H9 (cell line): Measurements from ENCODE around the gene XPNPEP2. TPM values are rescaled to one million over a fixed set of nuclear protein-coding genes. Genes with fewer than 3 reads are reported as not detected.

ENCODE experiments used
- DNase-seq: peaks from one replicate; pipeline ENCODE4 v3.0.0-alpha.2; 2017
- H2AFZ ChIP-seq: one replicate; pipeline ENCODE4 v1.6.1; 2013; ENCODE audit warnings: mild to moderate bottlenecking, low read length, control low read depth, moderate library complexity
- H2AK5ac ChIP-seq: 2 replicates; pipeline ENCODE4 v1.6.1; 2013; ENCODE audit warnings: low read length, control low read depth, mixed read lengths; ENCODE audit not compliant: insufficient read length
- H2BK120ac ChIP-seq: one replicate; pipeline ENCODE4 v1.6.1; 2013; ENCODE audit warnings: low read depth, mild to moderate bottlenecking, low read length, control low read depth, inconsistent platforms; ENCODE audit not compliant: poor library complexity, severe bottlenecking
- H2BK12ac ChIP-seq: 2 replicates; pipeline ENCODE4 v1.6.1; 2013; ENCODE audit warnings: low read length, control low read depth, mixed read lengths, low read depth; ENCODE audit not compliant: insufficient read length
- H2BK15ac ChIP-seq: 2 replicates; pipeline ENCODE4 v1.6.1; 2013; ENCODE audit warnings: low read depth, low read length, control low read depth
- H2BK20ac ChIP-seq: one replicate; pipeline ENCODE4 v1.6.1; 2013; ENCODE audit warnings: low read depth, mild to moderate bottlenecking, low read length, control low read depth, inconsistent platforms; ENCODE audit not compliant: poor library complexity, severe bottlenecking
- H2BK5ac ChIP-seq: 2 replicates; pipeline ENCODE4 v1.6.1; 2013; ENCODE audit warnings: low read length, control low read depth, mixed read lengths; ENCODE audit not compliant: insufficient read length
- H3K14ac ChIP-seq: 2 replicates; pipeline ENCODE4 v1.6.1; 2013; ENCODE audit warnings: low read length, control low read depth; ENCODE audit not compliant: insufficient read depth
- H3K18ac ChIP-seq: 2 replicates; pipeline ENCODE4 v1.6.1; 2013; ENCODE audit warnings: low read depth, mild to moderate bottlenecking, mixed read lengths, low read length, control low read depth; ENCODE audit not compliant: insufficient read length
- H3K23ac ChIP-seq: 2 replicates; pipeline ENCODE4 v1.6.1; 2013; ENCODE audit warnings: low read length, control low read depth, mixed read lengths, low read depth; ENCODE audit not compliant: insufficient read length
- H3K23me2 ChIP-seq: 2 replicates; pipeline ENCODE4 v1.6.1; 2013; ENCODE audit warnings: low read depth, mild to moderate bottlenecking, mixed read lengths, low read length, control low read depth; ENCODE audit not compliant: insufficient read length, poor library complexity, severe bottlenecking
- H3K27ac ChIP-seq: 2 replicates; pipeline ENCODE4 v1.5.1; 2013; ENCODE audit warnings: low read length, control low read depth, mixed read lengths, low read depth; ENCODE audit not compliant: insufficient read length
- H3K27me3 ChIP-seq: 2 replicates; pipeline ENCODE4 v1.6.1; 2013; ENCODE audit warnings: low read length, control low read depth, inconsistent platforms; ENCODE audit not compliant: insufficient read depth
- H3K4ac ChIP-seq: 2 replicates; pipeline ENCODE4 v1.6.1; 2013; ENCODE audit warnings: low read depth, mild to moderate bottlenecking, control low read depth, inconsistent platforms, low read length, moderate library complexity
- H3K4me1 ChIP-seq: 2 replicates; pipeline ENCODE4 v1.6.1; 2013; ENCODE audit warnings: low read length, control low read depth, inconsistent platforms; ENCODE audit not compliant: insufficient read depth
- H3K4me2 ChIP-seq: 2 replicates; pipeline ENCODE4 v1.6.1; 2013; ENCODE audit warnings: low read length, control low read depth, mixed read lengths; ENCODE audit not compliant: insufficient read length, insufficient read depth
- H3K56ac ChIP-seq: 2 replicates; pipeline ENCODE4 v1.6.1; 2013; ENCODE audit warnings: low read depth, mild to moderate bottlenecking, mixed read lengths, low read length, control low read depth; ENCODE audit not compliant: insufficient read length
- H3K79me1 ChIP-seq: 2 replicates; pipeline ENCODE4 v1.6.1; 2013; ENCODE audit warnings: low read depth, mild to moderate bottlenecking, moderate library complexity, low read length, control low read depth, inconsistent platforms; ENCODE audit not compliant: insufficient read depth, poor library complexity, severe bottlenecking
- H3K79me2 ChIP-seq: 2 replicates; pipeline ENCODE4 v1.6.1; 2013; ENCODE audit warnings: low read length, control low read depth, inconsistent platforms; ENCODE audit not compliant: insufficient read depth
- H3K9ac ChIP-seq: 2 replicates; pipeline ENCODE4 v1.6.1; 2013; ENCODE audit warnings: low read length, control low read depth, mixed read lengths; ENCODE audit not compliant: insufficient read length; ENCODE audit errors: extremely low read depth
- H3K9me3 ChIP-seq: one replicate; pipeline ENCODE4 v1.6.1; 2013; ENCODE audit warnings: low read depth, low read length, inconsistent platforms; ENCODE audit not compliant: control insufficient read depth
- H3T11ph ChIP-seq: one replicate; pipeline ENCODE4 v1.6.1; 2013; ENCODE audit warnings: mild to moderate bottlenecking, low read length, control low read depth, inconsistent platforms
- H4K20me1 ChIP-seq: one replicate; pipeline ENCODE4 v1.6.1; 2013; ENCODE audit not compliant: control insufficient read depth, insufficient read length, insufficient read depth
- H4K5ac ChIP-seq: 2 replicates; pipeline ENCODE4 v1.6.1; 2013; ENCODE audit warnings: low read depth, mild to moderate bottlenecking, mixed read lengths, low read length, control low read depth; ENCODE audit not compliant: insufficient read length
- H4K8ac ChIP-seq: replicated peaks from 2 replicates; pipeline ENCODE4 v1.6.1; 2013; ENCODE audit warnings: low read length, control low read depth, mixed read lengths, low read depth; ENCODE audit not compliant: insufficient read length
- H4K91ac ChIP-seq: 2 replicates; pipeline ENCODE4 v1.6.1; 2013; ENCODE audit warnings: low read depth, mild to moderate bottlenecking, moderate library complexity, mixed read lengths, low read length, control low read depth; ENCODE audit not compliant: insufficient read length
- H3K27ac Mint-ChIP-seq, 3 experiments: 2 replicates in 2 of 3; 3 replicates in 1 of 3; pipeline ENCODE4 v1.8.0; 2020 to 2021; ENCODE audit warnings: mixed read lengths in 3 of 3, mild to moderate bottlenecking in 1 of 3, moderate library complexity in 1 of 3
- H3K27me3 Mint-ChIP-seq: 2 replicates; pipeline ENCODE4 v1.8.0; 2021; ENCODE audit warnings: low read depth, mild to moderate bottlenecking, moderate library complexity, mixed read lengths
- H3K36me3 Mint-ChIP-seq, 3 experiments: 2 replicates in 2 of 3; 3 replicates in 1 of 3; pipeline ENCODE4 v1.8.0; 2020 to 2021; ENCODE audit warnings: low read depth in 3 of 3, mixed read lengths in 3 of 3; ENCODE audit not compliant: insufficient read depth in 1 of 3
- H3K4me1 Mint-ChIP-seq, 2 experiments: 2 replicates each; pipeline ENCODE4 v1.8.0; 2020; ENCODE audit warnings: mixed read lengths in 2 of 2
- H3K4me3 Mint-ChIP-seq, 2 experiments: 2 replicates in 1 of 2; 3 replicates in 1 of 2; pipeline ENCODE4 v1.8.0; 2020 to 2021; ENCODE audit warnings: mild to moderate bottlenecking in 2 of 2, mixed read lengths in 2 of 2, moderate library complexity in 1 of 2
- H3K9me3 Mint-ChIP-seq, 2 experiments: 2 replicates in 1 of 2; 3 replicates in 1 of 2; pipeline ENCODE4 v1.8.0; 2020; ENCODE audit warnings: mild to moderate bottlenecking in 2 of 2, mixed read lengths in 2 of 2, moderate library complexity in 1 of 2
- WGBS: extraction: QIAGEN DNeasy Blood & Tissue Kit; methylation state at CpG from one replicate; pipeline ENCODE4 v1.1.7; 2013; ENCODE audit warnings: missing lambda C conversion rate, low lambda C conversion rate, mixed read lengths; ENCODE audit not compliant: insufficient read length; ENCODE audit errors: extremely low coverage; 5-methylcytosine and 5-hydroxymethylcytosine counted together
- total RNA-seq: library from RNA; stranded (reverse); gene quantifications from 2 replicates; pipeline ENCODE4 v1.2.1, GENCODE V29; 2021
- TF ChIP-seq, protein P1 (sequence below): fragments of 200-600 bp; sonication (generic); conservative IDR thresholded peaks from 3 replicates; pipeline ENCODE4 v1.8.0; 2021; ENCODE audit warnings: antibody characterized with exemption, mild to moderate bottlenecking

Gene XPNPEP2
- total RNA-seq, 1 experiment from 2014 or later, result 0.11 TPM

DNA sequence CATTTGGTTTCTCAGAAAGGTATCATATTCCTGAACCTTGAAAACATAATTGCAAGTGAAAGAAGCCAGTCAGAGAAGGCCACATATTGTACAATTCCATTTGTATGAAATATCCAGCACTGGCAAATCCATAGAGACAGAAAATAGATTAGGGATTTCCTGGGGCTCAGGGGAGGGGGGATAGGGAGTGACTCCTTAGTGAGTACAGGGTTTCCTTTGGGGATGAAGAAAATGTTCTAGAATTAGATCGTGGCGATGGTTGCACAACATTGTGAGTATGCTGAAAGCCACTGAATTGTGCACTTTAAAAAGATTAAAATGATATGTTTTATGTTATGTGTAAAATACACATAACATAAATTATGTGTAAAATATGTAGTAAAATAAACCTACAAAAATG lies 10.3 kb downstream of the XPNPEP2 start:
- no peak overlapping the region for H3K27ac ChIP-seq
- H3K27ac Mint-ChIP-seq, result no peak overlapping the region
- H4K8ac ChIP-seq, result no peak overlapping the region
- no peak overlapping the region for H4K5ac ChIP-seq
- H3T11ph ChIP-seq, result no peak overlapping the region
- H2BK5ac ChIP-seq, result no peak overlapping the region
- peaks cover 15 to 17% of the 10 kb centered on the region in 2 experiments for H3K4me1 Mint-ChIP-seq
- no peak overlapping the region for H3K4me2 ChIP-seq
- no peaks in the 10 kb centered on the region for H3K4me1 ChIP-seq
- no peaks in the 10 kb centered on the region for H3K79me1 ChIP-seq
- no CpG with 5 or more reads among the region's 2 CpGs for WGBS
- H3K27me3 ChIP-seq, result no peaks in the 10 kb centered on the region
- H3K79me2 ChIP-seq, result no peaks in the 10 kb centered on the region
- no peak overlapping the region for H3K9ac ChIP-seq
- H3K23me2 ChIP-seq, result no peaks in the 10 kb centered on the region
- H4K20me1 ChIP-seq, result no peaks in the 10 kb centered on the region
- H3K4me3 Mint-ChIP-seq, result no peak overlapping the region
- no peak for DNase-seq
- H4K91ac ChIP-seq, result no peak overlapping the region
- H3K9me3 Mint-ChIP-seq, result peaks cover 0 to 64% of the 10 kb centered on the region in 2 experiments; a peak in 2 of 5 replicates
- H2BK12ac ChIP-seq, result no peak overlapping the region
- H3K18ac ChIP-seq, result no peak overlapping the region
- H2BK15ac ChIP-seq, result no peak overlapping the region
- H2BK20ac ChIP-seq, result no peak overlapping the region
- TF ChIP-seq, protein P1, sequence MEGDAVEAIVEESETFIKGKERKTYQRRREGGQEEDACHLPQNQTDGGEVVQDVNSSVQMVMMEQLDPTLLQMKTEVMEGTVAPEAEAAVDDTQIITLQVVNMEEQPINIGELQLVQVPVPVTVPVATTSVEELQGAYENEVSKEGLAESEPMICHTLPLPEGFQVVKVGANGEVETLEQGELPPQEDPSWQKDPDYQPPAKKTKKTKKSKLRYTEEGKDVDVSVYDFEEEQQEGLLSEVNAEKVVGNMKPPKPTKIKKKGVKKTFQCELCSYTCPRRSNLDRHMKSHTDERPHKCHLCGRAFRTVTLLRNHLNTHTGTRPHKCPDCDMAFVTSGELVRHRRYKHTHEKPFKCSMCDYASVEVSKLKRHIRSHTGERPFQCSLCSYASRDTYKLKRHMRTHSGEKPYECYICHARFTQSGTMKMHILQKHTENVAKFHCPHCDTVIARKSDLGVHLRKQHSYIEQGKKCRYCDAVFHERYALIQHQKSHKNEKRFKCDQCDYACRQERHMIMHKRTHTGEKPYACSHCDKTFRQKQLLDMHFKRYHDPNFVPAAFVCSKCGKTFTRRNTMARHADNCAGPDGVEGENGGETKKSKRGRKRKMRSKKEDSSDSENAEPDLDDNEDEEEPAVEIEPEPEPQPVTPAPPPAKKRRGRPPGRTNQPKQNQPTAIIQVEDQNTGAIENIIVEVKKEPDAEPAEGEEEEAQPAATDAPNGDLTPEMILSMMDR, result no peak
- no peak overlapping the region for H3K23ac ChIP-seq
- peaks cover 0 to 3% (median 0%) of the 10 kb centered on the region in 3 experiments; a peak in 3 of 7 replicates for H3K36me3 Mint-ChIP-seq
- H3K4ac ChIP-seq, result no peak overlapping the region
- no peak overlapping the region for H3K56ac ChIP-seq
- H2AFZ ChIP-seq, result no peak overlapping the region
- H3K9me3 ChIP-seq, result peaks cover 7% of the 10 kb centered on the region
- H2BK120ac ChIP-seq, result no peak overlapping the region
- no peak overlapping the region for H2AK5ac ChIP-seq
- no peak overlapping the region for H3K14ac ChIP-seq
- peaks cover 23% of the 10 kb centered on the region for H3K27me3 Mint-ChIP-seq
